ENCODE data around the gene BNIP3.

Gene BNIP3, protein sequence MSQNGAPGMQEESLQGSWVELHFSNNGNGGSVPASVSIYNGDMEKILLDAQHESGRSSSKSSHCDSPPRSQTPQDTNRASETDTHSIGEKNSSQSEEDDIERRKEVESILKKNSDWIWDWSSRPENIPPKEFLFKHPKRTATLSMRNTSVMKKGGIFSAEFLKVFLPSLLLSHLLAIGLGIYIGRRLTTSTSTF

DNA sequence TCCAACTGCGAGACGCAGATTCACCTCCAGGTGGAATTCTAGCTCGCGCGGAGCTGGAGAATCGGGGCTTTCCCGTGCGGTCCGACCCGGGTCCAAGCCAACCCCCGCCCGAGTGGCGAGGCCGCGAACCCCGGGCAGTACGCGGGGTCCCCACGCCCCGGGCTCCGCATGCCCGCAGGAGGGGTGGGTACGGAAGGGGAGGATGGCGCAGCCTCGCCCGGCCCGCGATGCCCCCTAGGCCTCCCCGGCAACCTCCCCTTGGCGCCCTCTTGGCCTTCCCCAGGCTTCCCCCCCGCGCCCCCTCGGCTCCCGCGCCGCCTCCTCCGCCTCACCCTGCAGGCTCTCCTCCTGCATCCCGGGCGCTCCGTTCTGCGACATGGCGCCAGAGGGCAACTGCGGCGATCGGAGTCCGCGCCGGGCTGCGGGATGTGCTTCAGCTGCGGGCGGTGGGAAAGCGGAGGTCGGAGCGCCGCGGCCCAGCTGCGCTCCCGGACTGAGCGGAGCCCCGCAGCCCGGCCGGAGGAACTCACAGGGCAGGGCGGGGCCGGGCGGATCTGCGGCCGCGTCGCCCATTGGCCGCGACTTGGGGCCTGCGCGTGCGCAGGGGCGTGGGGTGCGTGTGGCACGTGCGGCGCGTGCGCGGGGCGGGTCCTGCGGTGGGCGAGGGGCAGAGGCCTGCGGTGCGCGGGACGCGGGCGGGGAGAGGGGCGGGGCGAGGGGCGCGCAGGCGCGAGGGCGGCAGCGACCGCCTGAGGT is at the start of gene BNIP3:
Gene BNIP3 (minus strand): TSS at position 495 of the 756 bp plus-strand sequence. CDS start 117 bp downstream, at position 378.
- FAIRE-seq: no peak

DNA sequence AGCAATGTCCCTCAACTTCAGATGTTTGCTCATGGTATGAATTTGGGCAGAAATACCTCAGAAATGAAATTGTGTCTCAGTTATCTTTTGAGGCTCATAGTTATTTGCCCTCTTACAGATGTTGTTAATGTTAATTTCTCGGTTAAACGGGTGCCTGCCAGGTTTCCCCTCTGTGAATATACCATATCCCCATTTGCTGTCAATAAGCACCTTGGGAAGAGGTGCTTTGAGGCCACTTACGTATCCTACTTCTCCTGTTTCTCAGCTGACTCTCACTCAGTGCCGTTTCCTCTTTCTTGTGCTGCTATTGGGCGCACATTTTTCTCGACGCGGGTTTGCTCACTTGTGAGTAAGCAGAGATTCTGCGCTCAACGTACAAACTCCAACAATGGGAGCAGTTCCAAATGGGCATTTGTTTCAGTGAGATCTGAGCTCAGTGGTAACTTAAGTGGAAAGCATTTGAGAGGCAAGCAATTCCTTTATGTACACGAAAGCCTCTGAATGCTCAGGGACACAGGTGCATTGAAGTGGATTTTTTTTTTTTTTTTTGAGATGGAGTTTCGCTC is 49.3 kb upstream of the BNIP3 start:
- FAIRE-seq: no peak

DNA sequence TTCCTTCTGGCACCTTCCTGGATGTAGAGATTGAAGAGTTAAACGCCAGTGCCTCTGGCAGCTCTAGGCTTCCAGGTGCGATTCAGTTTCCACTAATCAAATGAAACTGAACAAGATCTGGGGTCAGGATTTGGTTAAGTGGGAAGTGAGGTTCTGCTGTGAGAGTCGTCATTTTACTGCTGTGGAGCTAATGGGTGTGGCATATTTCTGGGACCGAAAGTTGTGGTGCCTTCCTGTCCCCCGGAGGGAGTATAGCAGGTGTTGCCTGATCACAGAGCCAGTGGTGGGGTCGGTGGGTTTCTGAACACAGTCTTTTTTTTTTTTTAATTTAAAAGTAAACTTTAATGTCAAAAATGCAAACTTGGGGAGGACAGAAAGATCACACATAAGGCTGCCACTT is 47.0 kb upstream of the BNIP3 start:
- FAIRE-seq: no peak

DNA sequence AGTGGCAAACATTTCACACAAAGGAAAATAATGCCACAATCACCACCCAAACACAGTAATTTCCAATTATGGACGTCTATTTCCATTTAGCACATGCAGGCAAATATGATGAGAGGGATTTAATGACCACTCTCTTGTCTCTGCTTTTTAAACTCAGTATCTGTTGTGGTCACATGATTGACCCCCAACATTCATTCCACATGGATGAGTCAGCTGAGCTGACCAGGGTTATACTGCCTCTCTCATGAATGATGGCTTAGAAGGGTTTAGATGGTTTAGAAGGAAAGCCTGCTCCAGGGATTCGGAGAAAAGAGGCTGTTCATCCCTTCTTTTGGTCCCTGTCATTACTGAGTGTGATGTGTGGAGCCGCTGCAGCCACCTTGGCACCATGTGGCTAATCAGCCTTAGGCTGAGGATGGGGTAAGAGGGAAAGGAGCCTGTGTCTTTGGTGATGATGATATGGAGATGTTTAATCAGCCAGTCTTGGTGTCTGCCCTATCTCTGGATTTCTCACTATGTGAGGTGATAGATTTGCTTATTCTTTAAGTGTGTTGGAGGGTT is 45.8 kb upstream of the BNIP3 start:
- no peak for FAIRE-seq

DNA sequence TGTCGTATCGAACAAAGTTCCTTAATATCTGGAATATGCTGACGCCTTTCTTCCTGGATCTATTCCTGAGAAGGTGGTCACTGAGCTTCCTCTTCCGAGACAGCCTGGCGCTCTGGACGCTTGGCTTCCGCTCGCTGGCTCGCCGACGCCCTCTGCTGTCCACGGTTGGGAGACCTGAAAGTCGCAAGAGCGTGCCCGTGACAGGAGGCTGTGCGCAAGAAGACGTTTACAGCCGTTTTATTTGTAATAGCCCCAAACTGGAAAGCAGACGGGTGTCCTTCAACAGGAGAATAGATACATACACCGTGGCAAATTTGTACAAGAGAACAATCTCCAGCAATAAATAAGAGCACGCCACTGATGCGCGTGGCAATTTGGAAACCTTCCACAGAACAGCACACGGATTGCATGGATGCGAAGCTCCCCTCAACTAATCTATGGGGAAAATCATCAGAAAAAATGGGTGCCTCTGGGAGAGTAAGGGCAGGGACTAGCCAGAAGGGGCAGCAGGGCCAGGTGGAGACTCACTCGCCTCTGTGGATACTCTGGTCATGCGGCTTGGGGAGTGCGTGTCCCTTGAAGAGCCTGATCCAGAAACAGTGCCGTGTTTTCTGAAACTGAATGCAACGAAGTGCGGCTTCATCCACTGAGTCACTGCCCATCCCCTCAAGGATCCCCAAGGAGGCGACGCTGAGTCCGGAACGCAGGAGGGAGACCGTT is 41.5 kb upstream of the BNIP3 start:
- no peak for FAIRE-seq

DNA sequence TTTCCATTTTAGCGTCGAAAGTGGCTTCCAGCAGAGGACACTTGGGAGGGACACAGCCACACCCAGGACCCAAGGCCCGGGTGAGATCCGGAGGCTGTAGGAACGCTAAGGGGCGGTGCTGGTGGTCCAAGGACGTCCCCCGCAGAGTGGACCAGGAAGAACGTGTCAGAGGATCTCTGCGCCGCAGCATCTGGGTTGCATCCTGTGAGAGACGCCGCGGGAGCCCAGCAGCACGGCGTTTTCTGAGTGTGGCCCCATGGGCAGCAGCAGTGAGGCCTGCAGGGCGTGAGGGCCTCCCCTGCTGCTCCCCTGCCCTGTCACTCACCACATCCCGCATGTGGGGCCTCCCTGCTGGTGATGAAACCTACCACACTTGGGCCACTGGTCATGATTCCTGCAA is 40.5 kb upstream of the BNIP3 start:
- no peak for FAIRE-seq

DNA sequence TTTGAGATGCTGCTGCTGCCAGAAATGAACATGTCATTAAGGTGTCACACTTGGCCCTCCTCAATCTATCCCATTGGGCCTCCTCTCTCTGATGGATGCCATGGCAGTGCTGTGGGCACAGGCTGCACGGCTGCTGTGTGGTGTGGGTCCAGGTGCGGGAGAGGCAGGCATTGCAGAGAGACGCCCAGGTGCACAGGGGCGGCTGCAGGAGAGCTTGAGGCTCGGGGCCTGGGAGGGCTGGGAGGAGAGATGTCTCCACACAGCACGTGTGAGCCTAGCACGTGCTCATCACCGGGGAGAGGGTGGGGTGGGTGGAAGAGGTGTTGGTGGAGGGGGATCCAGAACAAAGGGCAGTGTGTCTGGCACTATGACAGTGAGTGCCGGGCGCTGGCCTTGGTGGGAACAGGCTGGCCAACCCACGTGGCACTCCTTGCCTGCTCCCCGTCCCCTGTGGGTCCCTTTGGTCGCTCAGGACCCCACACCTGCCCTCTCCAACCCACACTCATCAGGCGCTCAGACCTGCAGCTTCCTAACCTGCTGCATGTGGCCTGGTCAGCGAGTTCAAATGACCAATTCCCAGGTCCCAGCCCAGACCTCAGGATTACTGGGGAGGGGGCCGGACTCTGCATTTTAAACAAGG is 39.9 kb upstream of the BNIP3 start:
- no peak for FAIRE-seq

DNA sequence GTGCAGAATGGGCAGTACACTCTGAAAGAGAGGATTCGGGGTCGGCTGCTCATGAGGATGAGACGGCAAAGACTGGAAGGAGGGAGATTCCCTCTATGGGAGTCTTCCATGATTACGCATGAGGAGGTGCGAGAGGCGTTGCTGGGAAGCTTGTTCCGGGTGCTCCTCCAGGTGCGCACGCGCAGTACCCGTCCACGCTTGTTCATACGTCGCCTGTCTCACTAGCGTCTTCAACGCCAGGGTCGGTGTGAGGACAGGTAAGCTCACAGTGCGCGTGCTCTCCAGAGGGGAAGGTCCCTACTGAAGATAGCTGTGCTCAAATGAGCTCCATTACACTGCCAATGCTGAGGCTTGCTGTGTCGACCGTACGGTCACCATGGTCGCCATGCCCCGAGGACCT is 39.3 kb upstream of the BNIP3 start:
- no peak for FAIRE-seq

DNA sequence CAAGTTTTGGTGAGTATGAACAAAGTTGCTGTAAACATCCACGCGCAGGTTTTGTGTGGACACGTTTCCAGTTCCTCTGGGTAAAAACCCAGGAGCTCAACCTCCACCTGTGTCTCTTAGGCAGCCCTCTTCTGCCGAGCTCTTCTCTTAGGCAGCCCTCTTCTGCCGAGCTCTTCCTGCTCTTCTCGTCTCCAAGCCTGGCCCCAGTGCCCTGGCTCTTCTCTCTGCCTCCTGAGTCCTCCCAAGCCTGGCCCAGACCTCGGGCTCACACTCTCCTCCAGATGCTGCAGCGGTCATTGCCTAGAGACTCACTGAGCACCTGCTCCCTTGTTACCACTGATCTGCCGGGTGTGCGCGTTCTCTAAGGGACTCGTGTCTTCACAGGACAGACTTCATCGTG is 38.7 kb upstream of the BNIP3 start:
- FAIRE-seq: no peak

DNA sequence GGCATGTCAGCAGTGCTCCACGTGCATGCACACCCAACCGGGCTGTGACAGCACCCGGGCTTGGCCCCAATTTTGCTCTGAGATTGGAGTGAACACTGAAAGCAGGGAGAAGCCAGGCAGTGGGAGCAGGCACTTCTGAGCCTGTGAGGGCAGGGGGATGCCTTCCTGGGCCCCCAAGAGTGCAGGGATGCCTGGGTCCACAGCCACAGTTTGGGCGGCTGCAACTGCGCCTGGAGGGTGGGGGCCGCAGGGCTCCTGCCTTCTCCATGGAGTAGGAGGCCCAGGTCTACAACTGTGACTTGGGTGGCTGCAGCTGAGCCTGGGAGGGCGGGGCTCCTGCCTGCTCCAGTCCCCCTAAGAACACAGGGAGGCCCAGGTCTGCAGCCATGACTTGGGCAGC is 37.6 kb upstream of the BNIP3 start:
- no peak for FAIRE-seq

DNA sequence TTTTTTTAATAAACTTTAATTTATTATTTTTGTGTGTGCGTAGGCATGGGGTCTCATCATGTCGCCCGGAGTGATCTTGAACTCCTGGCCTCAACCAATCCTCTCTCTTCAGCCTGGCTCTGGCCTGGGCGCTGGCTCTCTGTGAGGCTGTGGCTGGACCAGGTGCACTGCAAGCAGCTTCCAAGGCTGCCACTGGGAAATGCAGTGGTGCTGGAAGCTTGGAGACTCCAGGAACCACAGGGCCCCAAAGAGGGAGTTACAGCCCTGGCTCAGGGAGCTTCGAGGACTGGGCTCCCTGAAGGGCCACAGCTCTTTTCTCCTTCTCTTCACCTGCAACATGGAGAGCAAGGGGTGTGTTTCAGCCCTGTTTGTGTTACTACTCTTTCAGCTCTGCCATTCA is 36.7 kb upstream of the BNIP3 start:
- FAIRE-seq: no peak

DNA sequence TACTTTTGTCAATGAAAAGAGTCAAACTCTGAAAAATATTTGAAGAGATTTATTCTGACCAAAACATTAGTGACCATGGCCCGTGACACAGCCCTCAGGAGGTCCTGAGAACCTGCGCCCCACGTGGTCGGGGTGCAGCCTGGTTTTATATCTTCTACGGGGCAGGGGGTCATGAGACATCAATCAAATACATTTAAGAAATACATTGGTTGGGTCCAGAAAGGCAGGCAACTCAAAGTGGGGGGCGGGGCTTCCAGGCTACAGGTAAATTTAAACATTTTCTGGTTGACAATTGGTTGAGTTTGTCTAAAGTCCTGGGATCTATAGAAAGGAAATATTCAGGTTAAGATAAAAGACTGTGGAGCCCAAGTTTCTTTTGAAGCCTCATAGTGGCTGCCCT is 34.8 kb upstream of the BNIP3 start:
- FAIRE-seq: no peak

DNA sequence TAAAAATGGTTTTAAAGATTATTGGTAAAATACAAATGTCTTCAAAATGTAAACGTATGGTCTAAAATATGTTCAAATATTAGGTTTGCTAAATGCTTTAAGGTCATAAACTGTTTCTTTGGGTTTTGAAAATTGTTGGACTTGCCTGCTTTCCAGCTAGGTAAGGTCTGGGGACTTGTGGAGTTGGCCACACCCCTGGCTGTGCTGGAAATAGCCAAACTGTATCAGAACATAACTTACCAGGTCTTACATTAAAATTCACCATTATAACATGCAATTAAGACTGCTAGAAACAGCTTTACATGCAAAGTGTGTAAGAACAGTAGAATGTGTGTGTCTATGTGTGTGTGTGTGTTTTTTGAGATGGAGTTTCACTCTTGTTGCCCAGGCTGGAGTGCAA is 29.7 kb upstream of the BNIP3 start:
- no peak for FAIRE-seq

DNA sequence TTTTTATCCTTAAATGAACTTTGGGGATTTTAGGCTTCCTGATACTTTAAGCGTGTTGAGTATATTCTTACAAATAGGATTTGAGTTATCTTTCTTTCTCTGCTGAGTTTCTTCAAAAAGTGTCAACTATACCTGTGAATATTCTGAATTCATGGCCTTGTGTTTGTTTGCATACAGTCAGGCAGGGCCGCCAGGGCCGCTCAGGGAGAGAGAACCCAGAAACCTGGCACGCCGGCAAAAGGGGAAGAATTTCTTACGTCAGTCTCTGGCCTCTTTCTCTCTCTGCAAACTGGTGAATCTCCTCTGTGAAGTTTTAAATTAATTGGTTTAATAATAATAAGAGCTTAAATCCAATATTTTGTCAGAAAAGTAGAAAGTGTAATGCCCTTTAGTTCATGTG is 29.3 kb upstream of the BNIP3 start:
- no peak for FAIRE-seq

DNA sequence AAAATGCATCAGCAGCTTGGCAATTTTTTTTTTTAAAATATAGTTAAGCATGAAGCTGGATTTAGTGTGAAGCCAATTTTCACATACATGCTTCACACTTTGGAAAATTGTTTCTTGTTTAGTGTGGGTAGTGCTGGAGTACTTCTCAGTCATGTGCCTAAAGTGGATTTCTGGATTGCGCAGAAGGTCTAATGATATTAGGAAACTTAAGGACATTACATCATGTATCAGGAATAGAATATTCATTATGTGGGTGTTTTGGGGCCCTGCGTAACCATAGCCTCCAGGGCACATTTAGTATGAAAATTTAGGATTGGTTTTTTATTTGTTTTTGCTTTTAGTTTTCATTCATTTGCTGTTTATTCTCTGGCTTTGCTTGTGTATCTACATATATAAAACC is 28.8 kb upstream of the BNIP3 start:
- FAIRE-seq: no peak

DNA sequence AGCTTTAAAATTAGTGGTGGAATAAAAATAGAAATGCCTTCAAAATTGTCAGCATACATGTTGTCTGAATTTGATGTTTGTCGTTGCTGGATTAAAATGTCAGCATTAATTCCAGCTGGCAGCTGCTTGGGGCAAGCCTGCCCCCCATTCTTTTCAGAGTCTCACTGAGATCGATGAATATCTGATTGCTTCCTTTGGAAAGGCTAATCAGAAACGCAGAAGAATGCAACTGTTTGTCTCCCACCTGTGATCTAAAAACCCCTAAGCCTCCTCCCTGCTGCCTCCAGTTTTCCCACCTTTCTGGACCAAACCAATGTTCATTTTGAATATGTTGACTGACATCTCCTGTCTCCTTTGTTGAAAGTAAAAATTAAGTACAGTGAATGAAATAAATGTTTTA is 27.9 kb upstream of the BNIP3 start:
- no peak for FAIRE-seq

DNA sequence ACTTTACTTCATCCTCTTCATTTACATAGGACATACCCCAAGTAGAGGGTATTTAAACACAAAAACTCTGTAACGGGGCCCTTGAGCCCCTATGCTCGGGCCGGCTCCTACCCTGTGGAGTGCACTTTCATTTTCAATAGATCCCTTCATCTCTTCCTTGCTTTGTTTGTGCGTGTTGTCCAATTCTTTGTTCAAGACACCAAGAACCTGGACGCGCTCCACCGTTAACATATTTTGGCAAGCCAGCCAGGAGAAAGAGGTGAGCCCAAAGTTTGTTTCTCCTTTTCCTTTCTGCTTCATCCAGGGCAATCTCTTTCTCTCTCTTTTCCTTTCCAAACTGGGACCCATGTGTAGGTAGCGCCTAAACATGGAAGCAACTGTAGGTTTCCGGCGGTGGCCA is 26.0 kb upstream of the BNIP3 start:
- FAIRE-seq: no peak

DNA sequence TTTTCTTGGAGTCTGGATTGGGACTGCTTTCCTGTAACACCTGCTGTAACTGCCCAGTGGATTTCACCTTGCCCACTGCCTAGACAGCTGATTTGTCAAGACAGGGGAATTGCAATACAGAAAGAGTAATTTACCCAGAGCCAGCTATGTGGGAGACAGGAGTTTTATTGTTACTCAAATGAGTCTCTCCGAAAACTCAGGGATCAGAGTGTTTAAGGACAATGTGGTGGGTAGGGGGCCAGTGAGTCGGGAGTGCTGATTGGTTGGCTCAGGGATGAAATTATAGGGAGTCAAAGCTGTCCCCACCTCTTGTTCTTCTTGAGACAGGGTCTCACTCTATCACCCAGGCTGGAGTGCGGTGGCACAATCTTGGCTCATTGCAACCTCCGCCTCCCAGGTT is 25.2 kb upstream of the BNIP3 start:
- no peak for FAIRE-seq

DNA sequence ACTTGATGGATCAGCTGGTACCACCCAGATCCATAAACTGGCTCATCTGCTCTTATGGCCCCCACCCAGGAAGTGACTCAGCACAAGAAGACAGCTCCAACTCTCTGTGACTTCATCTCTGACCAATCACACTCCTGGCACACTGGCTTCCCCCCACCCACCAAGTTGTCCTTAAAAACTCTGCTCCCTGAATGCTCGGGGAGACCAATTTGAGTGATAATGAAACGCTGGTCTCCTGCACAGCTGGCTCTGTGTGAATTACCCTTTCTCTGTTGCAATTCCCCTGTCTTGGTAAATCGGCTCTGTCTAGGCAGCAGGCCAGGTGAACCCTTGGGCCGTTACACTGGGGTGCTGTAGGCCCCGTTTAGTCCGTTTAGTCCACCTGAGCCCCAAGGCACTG is 23.4 kb upstream of the BNIP3 start:
- no peak for FAIRE-seq

DNA sequence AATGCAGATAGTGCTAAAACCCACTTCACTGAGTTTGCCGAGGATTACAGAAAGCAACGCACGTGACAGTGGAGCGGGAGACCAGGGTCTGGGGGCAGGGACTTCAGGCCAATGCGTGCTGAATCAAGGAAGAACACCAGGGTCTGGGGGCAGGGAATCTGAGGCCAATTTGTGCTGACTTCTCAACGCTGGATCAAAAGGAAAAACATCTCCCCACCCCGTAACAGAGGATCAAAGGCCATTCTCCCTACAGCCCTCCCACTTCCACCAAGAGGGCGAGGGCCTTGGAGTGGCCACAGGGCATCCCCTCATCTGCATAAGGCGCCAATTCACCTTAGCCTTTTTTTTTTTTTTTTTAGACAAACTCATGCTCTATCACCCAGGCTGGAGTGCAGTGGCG is 22.3 kb upstream of the BNIP3 start:
- FAIRE-seq: no peak

DNA sequence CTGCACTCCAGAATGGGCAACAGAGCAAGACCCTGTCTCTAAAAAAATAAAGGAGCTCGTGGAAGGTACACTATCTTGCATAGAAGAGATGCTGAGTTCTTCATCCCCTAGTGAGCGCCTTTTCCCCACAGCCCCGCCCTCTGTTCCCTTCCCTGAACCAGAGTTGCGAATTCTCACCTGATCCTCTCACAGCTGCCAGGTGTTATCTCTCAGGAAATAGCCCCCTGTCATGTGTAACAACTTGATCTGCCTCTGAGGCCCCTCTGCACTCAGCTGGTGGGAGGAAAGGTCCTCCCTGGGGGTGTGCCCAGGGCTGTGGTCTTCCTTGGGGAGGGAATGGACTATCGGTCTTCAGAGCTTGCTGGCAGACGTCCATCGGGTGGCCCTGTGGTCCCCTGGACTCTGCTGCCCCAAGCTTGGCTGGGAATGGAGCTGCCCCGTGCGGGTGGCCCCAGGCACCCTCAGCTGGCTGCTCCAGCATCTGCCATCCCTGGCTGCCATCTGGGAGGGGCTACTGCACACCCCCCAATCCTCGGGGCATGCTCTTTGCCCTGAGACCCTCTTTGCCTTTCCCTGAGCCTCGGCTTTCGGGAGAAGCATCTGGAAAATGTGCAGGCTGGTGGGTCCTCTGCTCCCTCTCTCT is 21.7 kb upstream of the BNIP3 start:
- FAIRE-seq: no peak

DNA sequence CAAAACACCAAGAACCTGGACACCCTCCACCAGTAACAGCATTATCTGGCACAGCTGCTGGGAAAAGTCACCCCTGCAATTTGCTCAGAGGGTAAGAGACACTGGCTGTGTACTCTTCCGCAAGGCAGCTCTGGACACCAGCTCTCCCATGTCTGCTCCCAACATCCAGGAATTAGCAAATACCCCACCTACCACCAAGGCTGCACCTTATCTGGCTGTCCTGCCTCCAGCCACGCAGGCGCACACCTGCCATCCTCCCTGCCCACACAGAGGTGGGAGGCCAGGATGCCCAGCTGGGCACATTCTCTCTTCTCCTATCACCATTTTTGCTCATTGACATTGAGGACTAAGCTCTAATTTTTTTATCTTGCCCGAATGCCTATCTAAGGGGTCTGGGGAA is 20.3 kb upstream of the BNIP3 start:
- no peak for FAIRE-seq
